K562 (cell line): ENCODE measurements around the gene EPOP. TPM values are rescaled to one million over a fixed set of nuclear protein-coding genes. Genes with fewer than 3 reads are reported as not detected.

Experiments
- microRNA-seq: library from miRNA; unstranded; fragments of <30 nt; microRNA quantifications from one replicate; pipeline ENCODE4, GENCODE V29; 2018; ENCODE audit warnings: borderline microRNAs expressed
- polyA plus RNA-seq, 8 experiments: library from polyadenylated mRNA; depleted of rRNA in 4 of 8; stranded (reverse) in 5 of 8; unstranded in 3 of 8; fragments of >200 nt; fragmentation: Nextera tagmentation in 2 of 8; fragmentation: Illumina TruSeq in 1 of 8; extraction: Ambion mirVana in 2 of 8; extraction: Trizol in 1 of 8; gene quantifications; 2 replicates each; pipeline versions ENCODE4 v1.2.1 to v1.2.3, GENCODE V29; 2011 to 2014; ENCODE audit warnings: inconsistent platforms in 1 of 8, missing spikeins in 1 of 8
- small RNA-seq: library from RNA; depleted of rRNA; stranded (forward); fragments of <200 nt; gene quantifications from one replicate; pipeline ENCODE3, GENCODE V24; 2014
- total RNA-seq, 7 experiments: library from RNA; depleted of rRNA in 6 of 7; stranded (reverse); fragments of >200 nt in 6 of 7; fragmentation: Illumina TruSeq in 2 of 7; extraction: Trizol in 2 of 7; gene quantifications; 2 replicates each; pipeline versions ENCODE4 v1.2.1 to v1.2.3, GENCODE V29; 2011 to 2021; ENCODE audit warnings: low replicate concordance in 1 of 7

EPOP gene
- total and polyA plus RNA-seq, 9 of the 15 experiments (the other 6 are each of a cell fraction or from before 2014, with no cell fraction given): 0.41 to 10.6 (median 4.6) TPM

Small RNA genes lying within 50 kb of the gene (microRNA-seq; reads per million reads assigned to microRNA genes)
- gene MIR4726: not detected
- not detected for gene MIR4734

Small RNA genes lying within 50 kb of the gene (small RNA-seq; reads per million reads assigned to genes)
- gene MIR4726: not detected
- 0.11 reads per million for gene MIR4734

Other genes starting within 250 kb of the EPOP start
Only the 7 nearest of the 10 such genes appear.
- gene SRCIN1, start 69.0 kb downstream of the EPOP start, total RNA-seq (2014; rRNA removed): 0.04 TPM in 1 of 2 replicates, not detected in the other
- gene SRCIN1, start 69.0 kb downstream of the EPOP start, total RNA-seq (2014; rRNA removed; fragmentation: Illumina TruSeq; extraction: Trizol): not detected in 2 replicates
- not detected in 2 replicates for gene SRCIN1, start 69.0 kb downstream of the EPOP start, total RNA-seq (2015; rRNA removed; fragmentation: Illumina TruSeq; extraction: Trizol)
- gene SRCIN1, start 69.0 kb downstream of the EPOP start, total RNA-seq (2021): 0.33 and 0.40 TPM in 2 replicates
- gene SRCIN1, start 69.0 kb downstream of the EPOP start, polyA plus RNA-seq (2011; rRNA removed): 0.04 and 0.13 TPM in 2 replicates
- 0.09 and 0.15 TPM in 2 replicates for gene SRCIN1, start 69.0 kb downstream of the EPOP start, polyA plus RNA-seq (2014; fragmentation: Illumina TruSeq; extraction: Trizol)
- not detected for gene SRCIN1, start 69.0 kb downstream of the EPOP start, polyA plus RNA-seq (2014; fragmentation: Nextera tagmentation; extraction: Ambion mirVana)
- not detected in 2 replicates for gene SRCIN1, start 69.0 kb downstream of the EPOP start, polyA plus RNA-seq (2014; rRNA removed)
- 31.4 and 34.9 TPM in 2 replicates for gene MLLT6, start 30.3 kb upstream of the EPOP start, total RNA-seq (2014; rRNA removed)
- gene MLLT6, start 30.3 kb upstream of the EPOP start, total RNA-seq (2014; rRNA removed; fragmentation: Illumina TruSeq; extraction: Trizol): 17.4 and 18.4 TPM in 2 replicates
- gene MLLT6, start 30.3 kb upstream of the EPOP start, total RNA-seq (2015; rRNA removed; fragmentation: Illumina TruSeq; extraction: Trizol): 22.7 and 23.6 TPM in 2 replicates
- gene MLLT6, start 30.3 kb upstream of the EPOP start, total RNA-seq (2021): 61.3 and 71.7 TPM in 2 replicates
- 30.0 and 30.6 TPM in 2 replicates for gene MLLT6, start 30.3 kb upstream of the EPOP start, polyA plus RNA-seq (2011; rRNA removed)
- 30.2 and 33.4 TPM in 2 replicates for gene MLLT6, start 30.3 kb upstream of the EPOP start, polyA plus RNA-seq (2014; fragmentation: Illumina TruSeq; extraction: Trizol)
- gene MLLT6, start 30.3 kb upstream of the EPOP start, polyA plus RNA-seq (2014; fragmentation: Nextera tagmentation; extraction: Ambion mirVana): 1 to 10 TPM; 3.1 to 3.4 TPM
- gene MLLT6, start 30.3 kb upstream of the EPOP start, polyA plus RNA-seq (2014; rRNA removed): 47.8 and 55.0 TPM in 2 replicates
- gene CISD3, start 55.4 kb upstream of the EPOP start, total RNA-seq (2014; rRNA removed): 21.7 and 29.6 TPM in 2 replicates
- gene CISD3, start 55.4 kb upstream of the EPOP start, total RNA-seq (2014; rRNA removed; fragmentation: Illumina TruSeq; extraction: Trizol): 7.2 and 11.7 TPM in 2 replicates
- 15.6 and 15.7 TPM in 2 replicates for gene CISD3, start 55.4 kb upstream of the EPOP start, total RNA-seq (2015; rRNA removed; fragmentation: Illumina TruSeq; extraction: Trizol)
- gene CISD3, start 55.4 kb upstream of the EPOP start, total RNA-seq (2021): 60.7 and 78.7 TPM in 2 replicates
- gene CISD3, start 55.4 kb upstream of the EPOP start, polyA plus RNA-seq (2011; rRNA removed): 13.0 and 20.5 TPM in 2 replicates
- gene CISD3, start 55.4 kb upstream of the EPOP start, polyA plus RNA-seq (2014; fragmentation: Illumina TruSeq; extraction: Trizol): 15.0 and 29.4 TPM in 2 replicates
- 10 to 100 TPM in 1 of 2 experiments, 1 to 10 TPM in 1; 5.0 to 10.7 TPM for gene CISD3, start 55.4 kb upstream of the EPOP start, polyA plus RNA-seq (2014; fragmentation: Nextera tagmentation; extraction: Ambion mirVana)
- 38.9 and 57.5 TPM in 2 replicates for gene CISD3, start 55.4 kb upstream of the EPOP start, polyA plus RNA-seq (2014; rRNA removed)
- 6.6 and 8.3 TPM in 2 replicates for gene PCGF2, start 73.4 kb upstream of the EPOP start, total RNA-seq (2014; rRNA removed)
- 3.0 and 3.7 TPM in 2 replicates for gene PCGF2, start 73.4 kb upstream of the EPOP start, total RNA-seq (2014; rRNA removed; fragmentation: Illumina TruSeq; extraction: Trizol)
- 4.0 and 5.1 TPM in 2 replicates for gene PCGF2, start 73.4 kb upstream of the EPOP start, total RNA-seq (2015; rRNA removed; fragmentation: Illumina TruSeq; extraction: Trizol)
- gene PCGF2, start 73.4 kb upstream of the EPOP start, total RNA-seq (2021): 33.4 and 33.7 TPM in 2 replicates
- 5.9 and 7.0 TPM in 2 replicates for gene PCGF2, start 73.4 kb upstream of the EPOP start, polyA plus RNA-seq (2011; rRNA removed)
- 14.0 and 17.8 TPM in 2 replicates for gene PCGF2, start 73.4 kb upstream of the EPOP start, polyA plus RNA-seq (2014; fragmentation: Illumina TruSeq; extraction: Trizol)
- 1 to 10 TPM; 1.3 to 1.4 TPM for gene PCGF2, start 73.4 kb upstream of the EPOP start, polyA plus RNA-seq (2014; fragmentation: Nextera tagmentation; extraction: Ambion mirVana)
- gene PCGF2, start 73.4 kb upstream of the EPOP start, polyA plus RNA-seq (2014; rRNA removed): 17.1 and 20.3 TPM in 2 replicates
- 509 and 525 TPM in 2 replicates for gene PSMB3, start 77.8 kb upstream of the EPOP start, total RNA-seq (2014; rRNA removed)
- 498 and 574 TPM in 2 replicates for gene PSMB3, start 77.8 kb upstream of the EPOP start, total RNA-seq (2014; rRNA removed; fragmentation: Illumina TruSeq; extraction: Trizol)
- 469 and 476 TPM in 2 replicates for gene PSMB3, start 77.8 kb upstream of the EPOP start, total RNA-seq (2015; rRNA removed; fragmentation: Illumina TruSeq; extraction: Trizol)
- 460 and 522 TPM in 2 replicates for gene PSMB3, start 77.8 kb upstream of the EPOP start, total RNA-seq (2021)
- gene PSMB3, start 77.8 kb upstream of the EPOP start, polyA plus RNA-seq (2011; rRNA removed): 331 and 538 TPM in 2 replicates
- 538 and 584 TPM in 2 replicates for gene PSMB3, start 77.8 kb upstream of the EPOP start, polyA plus RNA-seq (2014; fragmentation: Illumina TruSeq; extraction: Trizol)
- 1,000 to 10,000 TPM; 2,413 to 2,775 TPM for gene PSMB3, start 77.8 kb upstream of the EPOP start, polyA plus RNA-seq (2014; fragmentation: Nextera tagmentation; extraction: Ambion mirVana)
- gene PSMB3, start 77.8 kb upstream of the EPOP start, polyA plus RNA-seq (2014; rRNA removed): 729 and 824 TPM in 2 replicates
- 14.4 and 18.1 TPM in 2 replicates for gene PIP4K2B, start 124.6 kb upstream of the EPOP start, total RNA-seq (2014; rRNA removed)
- gene PIP4K2B, start 124.6 kb upstream of the EPOP start, total RNA-seq (2014; rRNA removed; fragmentation: Illumina TruSeq; extraction: Trizol): 24.0 and 24.1 TPM in 2 replicates
- gene PIP4K2B, start 124.6 kb upstream of the EPOP start, total RNA-seq (2015; rRNA removed; fragmentation: Illumina TruSeq; extraction: Trizol): 27.9 and 29.3 TPM in 2 replicates
- 25.8 and 29.9 TPM in 2 replicates for gene PIP4K2B, start 124.6 kb upstream of the EPOP start, total RNA-seq (2021)
- 16.6 and 23.0 TPM in 2 replicates for gene PIP4K2B, start 124.6 kb upstream of the EPOP start, polyA plus RNA-seq (2011; rRNA removed)
- 25.5 and 29.6 TPM in 2 replicates for gene PIP4K2B, start 124.6 kb upstream of the EPOP start, polyA plus RNA-seq (2014; fragmentation: Illumina TruSeq; extraction: Trizol)
- gene PIP4K2B, start 124.6 kb upstream of the EPOP start, polyA plus RNA-seq (2014; fragmentation: Nextera tagmentation; extraction: Ambion mirVana): 1 to 10 TPM; 3.7 to 5.7 TPM
- 17.9 and 27.2 TPM in 2 replicates for gene PIP4K2B, start 124.6 kb upstream of the EPOP start, polyA plus RNA-seq (2014; rRNA removed)
- 16.8 and 18.6 TPM in 2 replicates for gene CWC25, start 150.4 kb upstream of the EPOP start, total RNA-seq (2014; rRNA removed)
- gene CWC25, start 150.4 kb upstream of the EPOP start, total RNA-seq (2014; rRNA removed; fragmentation: Illumina TruSeq; extraction: Trizol): 19.0 and 19.2 TPM in 2 replicates
- gene CWC25, start 150.4 kb upstream of the EPOP start, total RNA-seq (2015; rRNA removed; fragmentation: Illumina TruSeq; extraction: Trizol): 21.0 and 24.1 TPM in 2 replicates
- 16.5 and 17.4 TPM in 2 replicates for gene CWC25, start 150.4 kb upstream of the EPOP start, total RNA-seq (2021)
- 14.1 and 23.0 TPM in 2 replicates for gene CWC25, start 150.4 kb upstream of the EPOP start, polyA plus RNA-seq (2011; rRNA removed)
- 22.9 and 27.4 TPM in 2 replicates for gene CWC25, start 150.4 kb upstream of the EPOP start, polyA plus RNA-seq (2014; fragmentation: Illumina TruSeq; extraction: Trizol)
- gene CWC25, start 150.4 kb upstream of the EPOP start, polyA plus RNA-seq (2014; fragmentation: Nextera tagmentation; extraction: Ambion mirVana): 10 to 100 TPM; 24.4 to 26.3 TPM
- gene CWC25, start 150.4 kb upstream of the EPOP start, polyA plus RNA-seq (2014; rRNA removed): 20.7 and 21.9 TPM in 2 replicates